T-helper 2 cell treated with Interferon-gamma antibody and Interleukin-4, amounts not matched to agents 5 μg/mL and 100 μg/mL, for 36 hours (primary cell): ENCODE results near the gene LRIF1.

Source experiments
- DNase-seq: peaks from one replicate; pipeline ENCODE4 v3.0.0; 2021; ENCODE audit warnings: low spot score
- H3K27ac Mint-ChIP-seq: one replicate; pipeline ENCODE4 v1.8.0; 2021; ENCODE audit warnings: mild to moderate bottlenecking, mixed read lengths
- H3K27me3 Mint-ChIP-seq: one replicate; pipeline ENCODE4 v1.8.0; 2021; ENCODE audit warnings: low read depth, mixed read lengths
- H3K36me3 Mint-ChIP-seq: one replicate; pipeline ENCODE4 v1.8.0; 2021; ENCODE audit warnings: low read depth, mixed read lengths
- H3K4me1 Mint-ChIP-seq: one replicate; pipeline ENCODE4 v1.8.0; 2021; ENCODE audit warnings: low read depth, mixed read lengths
- H3K4me3 Mint-ChIP-seq: one replicate; pipeline ENCODE4 v1.8.0; 2022; ENCODE audit warnings: mild to moderate bottlenecking, moderate library complexity, mixed read lengths
- H3K9me3 Mint-ChIP-seq: one replicate; pipeline ENCODE4 v1.8.0; 2021; ENCODE audit warnings: mixed read lengths

The LRIF1 gene

GRCh38 chr1:110928904-110929303 is 34.8 kb downstream of the LRIF1 start:
- H3K4me1 Mint-ChIP-seq, result no peaks in the 10 kb centered on the region
- no peaks in the 10 kb centered on the region for H3K36me3 Mint-ChIP-seq
- H3K9me3 Mint-ChIP-seq, result peaks cover 39% of the 10 kb centered on the region
- no peak overlapping the region for H3K4me3 Mint-ChIP-seq
- H3K27me3 Mint-ChIP-seq, result peaks cover 3% of the 10 kb centered on the region
- DNase-seq, result no peak
- H3K27ac Mint-ChIP-seq, result no peak overlapping the region

GRCh38 chr1:110928191-110928590 is 35.5 kb downstream of the LRIF1 start:
- Mint-ChIP-seq H3K9me3 (peaks cover 43% of the 10 kb centered on the region), H3K36me3 (peaks cover 2% of the 10 kb centered on the region), H3K4me3 (no peak overlapping the region), H3K27me3 (peaks cover 3% of the 10 kb centered on the region), H3K27ac (no peak overlapping the region), H3K4me1 (no peaks in the 10 kb centered on the region)
- no peak for DNase-seq

- H3K36me3 Mint-ChIP-seq, result peaks cover 2% of the 10 kb centered on the region
- peaks cover 3% of the 10 kb centered on the region for H3K27me3 Mint-ChIP-seq
- H3K4me1 Mint-ChIP-seq, result no peaks in the 10 kb centered on the region
- peaks cover 47% of the 10 kb centered on the region for H3K9me3 Mint-ChIP-seq
- no peak overlapping the region for H3K27ac Mint-ChIP-seq
- no peak for DNase-seq
- H3K4me3 Mint-ChIP-seq, result no peak overlapping the region
Measured at GRCh38 chr1:110927484-110928075, 36.1 kb downstream of the LRIF1 start.

- Mint-ChIP-seq H3K9me3 (peaks cover 23% of the 10 kb centered on the region), H3K36me3 (peaks cover 5% of the 10 kb centered on the region), H3K27me3 (peaks cover 3% of the 10 kb centered on the region), H3K4me1 (peaks cover 6% of the 10 kb centered on the region), H3K4me3 (no peak overlapping the region), H3K27ac (no peak overlapping the region)
- no peak for DNase-seq
Measured at GRCh38 chr1:110921953-110922352, 41.8 kb downstream of the LRIF1 start.

- H3K36me3 Mint-ChIP-seq, result peaks cover 7% of the 10 kb centered on the region
- DNase-seq, result no peak
- no peaks in the 10 kb centered on the region for H3K27me3 Mint-ChIP-seq
- no peak overlapping the region for H3K27ac Mint-ChIP-seq
- H3K4me3 Mint-ChIP-seq, result no peak overlapping the region
- peaks cover 22% of the 10 kb centered on the region for H3K9me3 Mint-ChIP-seq
- H3K4me1 Mint-ChIP-seq, result peaks cover 17% of the 10 kb centered on the region
Measured at GRCh38 chr1:110918016-110918415, 45.7 kb downstream of the LRIF1 start.

GRCh38 chr1:110916669-110917306 is 46.9 kb downstream of the LRIF1 start:
- H3K9me3 Mint-ChIP-seq, result peaks cover 19% of the 10 kb centered on the region
- H3K4me3 Mint-ChIP-seq, result peak overlapping the region; percentile 57
- peaks cover 17% of the 10 kb centered on the region for H3K4me1 Mint-ChIP-seq
- H3K27me3 Mint-ChIP-seq, result no peaks in the 10 kb centered on the region
- peak; percentile 60 for DNase-seq
- H3K36me3 Mint-ChIP-seq, result peaks cover 10% of the 10 kb centered on the region
- H3K27ac Mint-ChIP-seq, result peak overlapping the region; percentile 71

GRCh38 chr1:110916274-110916668 is 47.5 kb downstream of the LRIF1 start:
- H3K27me3 Mint-ChIP-seq, result no peaks in the 10 kb centered on the region
- H3K27ac Mint-ChIP-seq, result peak overlapping the region; percentile 71
- DNase-seq, result no peak
- peaks cover 15% of the 10 kb centered on the region for H3K36me3 Mint-ChIP-seq
- H3K9me3 Mint-ChIP-seq, result peaks cover 22% of the 10 kb centered on the region
- peaks cover 17% of the 10 kb centered on the region for H3K4me1 Mint-ChIP-seq
- H3K4me3 Mint-ChIP-seq, result peak overlapping the region; percentile 61

- no peak for DNase-seq
- Mint-ChIP-seq H3K4me3 (peak overlapping the region; percentile 44), H3K9me3 (peaks cover 27% of the 10 kb centered on the region), H3K4me1 (peaks cover 17% of the 10 kb centered on the region), H3K27ac (peak overlapping the region; percentile 32), H3K27me3 (peaks cover under 1% of the 10 kb centered on the region), H3K36me3 (peaks cover 17% of the 10 kb centered on the region)
Measured at GRCh38 chr1:110915804-110916203, 47.9 kb downstream of the LRIF1 start.

- Mint-ChIP-seq H3K27me3 (peaks cover 6% of the 10 kb centered on the region), H3K9me3 (peaks cover 35% of the 10 kb centered on the region), H3K4me3 (no peak overlapping the region), H3K27ac (no peak overlapping the region), H3K4me1 (peaks cover 17% of the 10 kb centered on the region), H3K36me3 (peaks cover 24% of the 10 kb centered on the region)
- DNase-seq, result no peak
Measured at GRCh38 chr1:110914676-110915075, 49.0 kb downstream of the LRIF1 start.

- DNase-seq, result no peak
- H3K4me3 Mint-ChIP-seq, result no peak overlapping the region
- H3K4me1 Mint-ChIP-seq, result peaks cover 15% of the 10 kb centered on the region
- H3K9me3 Mint-ChIP-seq, result peaks cover 52% of the 10 kb centered on the region
- peaks cover 6% of the 10 kb centered on the region for H3K27me3 Mint-ChIP-seq
- peaks cover 34% of the 10 kb centered on the region for H3K36me3 Mint-ChIP-seq
- no peak overlapping the region for H3K27ac Mint-ChIP-seq
Measured at GRCh38 chr1:110912784-110913183, 50.9 kb downstream of the LRIF1 start.

GRCh38 chr1:110903853-110904500 is 59.7 kb downstream of the LRIF1 start:
- Mint-ChIP-seq H3K4me3 (no peak overlapping the region), H3K9me3 (peaks cover 35% of the 10 kb centered on the region), H3K27ac (peak overlapping the region; percentile 24), H3K4me1 (peaks cover 11% of the 10 kb centered on the region), H3K36me3 (peaks cover 68% of the 10 kb centered on the region), H3K27me3 (no peaks in the 10 kb centered on the region)
- DNase-seq, result no peak

- Mint-ChIP-seq H3K27me3 (no peaks in the 10 kb centered on the region), H3K9me3 (peaks cover 24% of the 10 kb centered on the region), H3K4me3 (no peak overlapping the region), H3K36me3 (peaks cover 72% of the 10 kb centered on the region), H3K4me1 (peaks cover 19% of the 10 kb centered on the region), H3K27ac (peak overlapping the region; percentile 64)
- DNase-seq, result no peak
Measured at GRCh38 chr1:110902820-110903463, 60.8 kb downstream of the LRIF1 start.

- Mint-ChIP-seq H3K4me3 (no peak overlapping the region), H3K9me3 (peaks cover 6% of the 10 kb centered on the region), H3K27me3 (no peaks in the 10 kb centered on the region), H3K4me1 (peaks cover 50% of the 10 kb centered on the region), H3K36me3 (peaks cover 89% of the 10 kb centered on the region), H3K27ac (no peak overlapping the region)
- DNase-seq, result no peak
Measured at GRCh38 chr1:110899458-110899843, 64.3 kb downstream of the LRIF1 start.
